OCI-M2 (cell line): Measurements from ENCODE around the gene SFTPA1.
"Not testable (repeated sequence)": the region's sequence is repeated elsewhere in the genome, so short reads cannot be mapped to it uniquely, and the experiment has no call there.

Experiments used
- DNase-seq: peaks from one replicate; lab custom pipeline; 2025; ENCODE audit not compliant: unreplicated experiment; lab: John Stamatoyannopoulos, UW

SFTPA1 gene

GRCh38 chr10:79610601-79611191 is at the start of gene SFTPA1:
Gene SFTPA1 (plus strand): TSS chr10:79610939. CDS start chr10:79611826, 887 bp downstream.
- DNase-seq: no peak

DNA sequence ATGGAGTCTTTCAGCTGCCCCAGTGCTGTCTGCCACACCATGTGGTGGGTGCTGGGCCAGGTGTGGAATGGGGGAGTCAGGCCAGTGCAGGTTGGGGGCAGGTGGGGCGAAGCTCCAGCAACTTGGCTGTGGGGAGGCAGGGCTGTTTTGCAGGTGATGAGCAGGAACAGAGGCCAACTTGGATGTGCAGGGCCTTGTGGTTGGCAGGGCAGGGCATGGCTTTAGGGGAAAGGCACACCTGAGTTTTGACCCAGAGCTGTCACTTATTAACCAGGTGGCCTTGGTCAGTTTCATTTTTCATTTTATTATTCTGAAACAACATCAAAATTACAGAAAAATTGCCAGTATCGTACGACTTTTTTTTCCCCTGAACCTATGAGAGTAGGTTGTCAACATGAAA is 49.5 kb upstream of the SFTPA1 start:
- DNase-seq: no peak

GRCh38 chr10:79562135-79562756 is 48.5 kb upstream of the SFTPA1 start:
- DNase-seq: no peak

GRCh38 chr10:79563426-79563825 is 47.3 kb upstream of the SFTPA1 start:
- no peak for DNase-seq

GRCh38 chr10:79570624-79571023 is 40.1 kb upstream of the SFTPA1 start:
- not testable (repeated sequence) for DNase-seq

DNA sequence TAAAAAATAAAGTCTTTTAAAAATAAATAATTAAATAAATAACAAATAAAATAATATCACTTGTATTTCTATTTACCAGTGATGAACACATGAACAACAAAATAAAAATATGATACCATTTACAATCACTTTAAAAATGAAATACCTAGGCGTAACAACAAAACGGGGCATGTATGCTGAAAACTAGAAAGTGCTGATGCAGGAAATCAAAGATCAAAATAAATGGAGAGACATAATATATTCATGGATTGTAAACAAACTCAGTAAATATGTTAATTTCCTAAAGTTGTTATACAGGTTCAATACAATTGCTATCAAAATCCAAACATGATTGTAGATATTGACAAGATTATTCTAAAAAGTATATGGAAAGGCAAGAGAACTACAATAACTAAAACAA is 31.4 kb upstream of the SFTPA1 start:
- no peak for DNase-seq

- DNase-seq: no peak
These were observed 29.7 kb upstream of the SFTPA1 start for GRCh38 chr10:79581044-79581443.

DNA sequence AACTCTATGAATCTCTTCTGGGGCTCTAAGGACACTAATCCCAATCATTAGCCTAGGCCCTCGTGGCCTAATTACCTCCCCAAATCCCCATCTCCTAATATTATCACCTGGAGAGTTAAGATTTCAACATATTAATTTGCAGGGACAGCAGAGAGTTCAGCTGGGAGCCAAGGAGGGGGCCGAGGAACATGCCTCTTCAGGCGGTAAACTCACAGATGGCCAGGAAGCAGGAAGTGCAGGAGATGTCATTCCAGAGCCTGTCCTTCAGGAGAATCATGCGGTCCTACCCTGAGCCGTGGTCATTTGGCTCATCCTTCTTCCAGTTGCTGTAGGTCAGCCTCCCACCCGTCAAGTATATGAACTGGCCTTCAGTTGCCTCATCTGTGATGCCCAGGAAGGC is 28.6 kb upstream of the SFTPA1 start:
- DNase-seq: no peak

DNA sequence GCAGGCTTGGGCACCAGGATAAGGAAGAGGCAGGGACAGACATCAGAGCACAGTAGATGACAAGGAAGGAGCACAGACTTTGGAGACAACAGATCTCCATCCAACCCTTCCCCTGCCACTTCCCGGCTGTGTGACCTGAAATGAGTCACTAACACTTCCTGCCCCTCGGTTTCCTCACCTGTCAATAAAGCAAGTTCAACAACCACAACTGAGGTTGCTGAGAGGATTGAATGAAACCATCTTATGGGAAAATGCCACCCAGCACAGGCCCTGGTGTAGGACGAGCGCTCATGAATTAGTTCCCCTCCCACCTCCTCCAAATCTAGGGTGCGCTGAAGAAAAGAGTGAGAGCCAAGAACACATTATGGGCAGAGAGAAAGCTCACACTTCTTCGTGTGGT is 27.8 kb upstream of the SFTPA1 start:
- DNase-seq: not testable (repeated sequence)

DNA sequence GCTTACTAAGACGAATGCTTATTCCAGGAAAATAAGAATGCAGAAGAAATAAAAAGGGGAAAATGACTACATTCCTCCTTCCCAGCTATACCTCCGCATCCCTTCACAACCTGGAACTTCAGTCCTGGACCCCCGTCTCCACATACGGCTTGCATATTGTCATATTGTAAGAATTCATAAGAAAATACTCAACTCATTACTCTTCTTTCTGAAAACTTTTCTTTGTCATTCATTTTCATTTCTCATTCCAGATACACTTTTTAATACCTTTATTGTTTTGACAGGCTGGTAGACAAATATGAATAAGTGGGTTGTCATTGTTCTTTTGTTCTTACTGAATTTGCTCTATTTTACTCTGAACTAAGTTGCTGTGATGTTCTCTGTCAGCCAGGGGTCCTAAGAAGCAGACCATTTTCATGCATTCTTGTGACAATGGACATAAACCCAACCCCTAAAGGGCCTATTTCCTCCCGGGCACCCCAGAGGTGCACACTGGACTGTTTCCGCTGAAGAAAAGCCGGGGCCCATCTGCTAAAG is 27.2 kb upstream of the SFTPA1 start:
- DNase-seq: no peak

DNA sequence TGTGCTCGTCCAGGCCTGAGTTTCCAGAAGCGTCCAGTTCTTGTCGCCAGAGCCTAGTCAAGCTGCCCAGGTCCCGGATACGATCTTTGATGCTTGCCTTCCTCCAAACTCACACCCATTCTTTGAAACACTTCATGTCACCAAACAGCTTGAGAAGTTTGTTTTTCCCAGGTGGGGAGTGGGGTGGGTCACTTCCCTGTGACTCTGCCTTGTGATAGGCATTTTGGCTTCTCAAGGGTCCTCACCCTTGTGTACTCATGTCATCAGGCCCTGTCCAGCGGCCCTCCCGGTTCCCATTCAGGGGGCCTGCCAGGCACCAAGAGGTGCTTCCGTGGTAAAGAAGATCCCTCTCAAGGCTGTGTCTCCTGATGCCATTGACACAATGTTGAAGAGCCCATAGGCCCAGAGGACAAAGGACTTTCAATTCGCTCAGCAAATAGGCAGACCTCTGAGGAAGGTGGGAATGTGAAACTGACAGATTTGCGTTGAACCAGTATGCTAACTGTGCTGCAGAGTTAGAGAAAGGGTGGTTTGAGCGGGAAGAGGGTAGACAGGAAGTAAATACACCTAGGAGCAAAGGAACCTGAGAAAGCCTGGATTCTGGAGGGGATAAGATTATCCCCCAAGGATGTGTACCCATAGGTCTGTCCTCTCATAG is 24.7 kb upstream of the SFTPA1 start:
- DNase-seq: no peak

DNA sequence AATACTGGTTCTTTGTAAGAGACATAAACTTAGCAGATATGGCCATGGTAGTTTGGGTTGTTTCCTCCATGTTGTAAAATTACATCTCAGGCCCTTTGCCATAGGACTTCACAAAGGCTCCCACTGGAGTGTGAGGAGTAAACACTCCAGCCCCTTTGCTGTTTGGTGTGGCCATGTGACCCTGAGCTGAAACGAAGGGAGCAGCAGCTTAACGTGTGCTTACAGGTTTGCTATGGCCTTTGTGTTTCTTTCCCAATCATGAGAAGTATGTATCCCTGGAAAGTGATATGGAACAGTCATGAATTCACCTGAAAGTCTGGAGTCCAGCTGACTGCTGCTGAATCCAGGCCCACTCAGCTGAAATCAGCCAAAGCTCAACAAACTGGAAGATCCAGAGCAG is 23.8 kb upstream of the SFTPA1 start:
- no peak for DNase-seq

- no peak for DNase-seq
These were observed 21.9 kb upstream of the SFTPA1 start for GRCh38 chr10:79588800-79589199.

DNA sequence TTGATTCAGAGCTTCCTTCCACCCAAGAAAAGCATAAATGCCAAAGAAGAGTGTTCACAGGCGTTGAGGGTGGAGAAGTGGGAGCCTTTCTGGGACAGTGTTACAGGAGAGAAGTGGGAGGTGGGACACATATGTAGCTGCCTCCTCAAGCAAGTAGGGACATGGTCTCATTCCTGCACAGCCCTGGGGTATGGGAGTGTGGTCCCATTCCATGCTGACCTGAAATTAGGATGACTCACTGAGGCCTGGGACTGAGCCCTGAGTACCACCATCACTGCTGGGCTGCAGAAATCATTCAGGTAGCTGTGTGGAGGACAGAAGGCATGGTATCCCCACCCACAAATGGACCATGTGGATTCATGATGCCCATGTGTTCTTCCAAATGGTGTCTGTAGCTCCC is 17.4 kb upstream of the SFTPA1 start:
- no peak for DNase-seq

- not testable (repeated sequence) for DNase-seq
These were observed 16.2 kb upstream of the SFTPA1 start for GRCh38 chr10:79594565-79594964.

DNA sequence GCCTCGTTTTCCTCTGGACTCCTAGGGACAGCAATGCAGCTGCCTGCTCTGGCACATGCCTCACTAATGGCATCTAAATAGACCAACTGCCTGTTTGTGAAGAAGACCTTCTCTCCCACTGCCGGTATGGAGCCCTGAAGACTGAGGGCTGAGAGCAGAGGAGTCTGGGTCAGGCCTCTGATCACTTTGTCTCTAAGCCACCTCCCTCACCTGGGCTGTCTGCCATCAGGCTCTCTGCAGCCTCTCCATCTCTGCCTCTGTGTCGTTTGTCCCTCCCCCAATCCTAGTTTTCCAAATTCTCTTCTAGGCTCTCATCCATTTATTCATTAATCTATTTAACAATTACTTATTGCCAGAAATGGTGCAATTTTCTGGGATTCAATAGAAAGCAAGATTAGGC is 15.2 kb upstream of the SFTPA1 start:
- DNase-seq: no peak

DNA sequence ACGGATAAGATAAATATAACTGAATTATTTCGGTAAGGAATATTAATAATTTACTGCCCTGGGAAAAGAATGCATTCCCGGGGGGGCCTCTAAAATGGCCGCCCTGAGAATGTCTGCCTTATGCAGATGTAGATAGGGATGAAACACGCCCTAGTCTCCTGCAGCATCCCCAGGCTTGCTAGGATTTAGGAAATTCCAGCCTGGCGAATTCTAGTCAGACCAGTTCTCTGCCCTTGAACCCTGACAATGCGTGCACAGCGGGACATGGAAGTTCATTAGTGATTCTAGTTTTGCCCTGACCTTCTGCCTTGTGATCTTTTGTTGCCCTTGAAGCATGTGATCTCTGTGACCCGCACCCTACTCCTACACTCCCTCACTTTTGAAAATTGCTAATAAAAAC is 11.1 kb upstream of the SFTPA1 start:
- not testable (repeated sequence) for DNase-seq

GRCh38 chr10:79601939-79602338 is 8.8 kb upstream of the SFTPA1 start:
- no peak for DNase-seq

- no peak for DNase-seq
These were observed 7.8 kb upstream of the SFTPA1 start for GRCh38 chr10:79602953-79603352.

DNA sequence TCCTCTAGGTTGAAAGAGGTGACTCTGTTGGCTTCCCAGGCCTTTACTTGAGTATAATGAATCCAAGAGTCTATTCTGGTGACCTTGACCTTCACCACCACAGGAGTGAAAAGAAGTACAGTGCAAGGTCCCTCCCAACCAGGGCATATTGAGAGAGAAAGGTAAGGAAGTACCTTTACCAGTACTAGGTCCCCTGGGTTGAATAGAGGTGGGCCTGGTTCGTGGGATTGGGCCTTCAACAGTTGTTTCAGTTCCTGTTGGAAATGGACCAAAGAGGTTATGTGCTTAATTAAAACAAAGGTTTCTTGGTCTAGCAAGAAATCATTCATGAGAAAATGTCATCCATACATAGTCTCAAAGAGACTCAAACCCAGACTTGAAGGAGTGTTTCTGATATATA is 6.4 kb upstream of the SFTPA1 start:
- DNase-seq: no peak

- no peak for DNase-seq
These were observed 5.4 kb upstream of the SFTPA1 start for GRCh38 chr10:79605308-79605707.
